Heart left ventricle (tissue), 16 donors: ENCODE measurements around the gene PTPRN2. TPM values are rescaled to one million over a fixed set of nuclear protein-coding genes. Genes with fewer than 3 reads are reported as not detected.

ENCODE experiments used
- ATAC-seq, 4 donors: fragments of 200-7000 bp; cut with Tn5 transposase; one replicate each; pipeline ENCODE4 v1.9.1; 2020 to 2022; ENCODE audit warnings: moderate library complexity in 4 of 4, mild to moderate bottlenecking in 3 of 4, moderate number of reproducible peaks in 1 of 4
- DNase-seq, 5 donors: peaks; one replicate each; pipeline ENCODE4 v3.0.0-alpha.2; 2020
- H3K27ac ChIP-seq, 12 donors: fragments of 200-600 bp; sonication (generic) in 4 of 12; one replicate each; pipeline versions ENCODE4 v1.5.0 to v1.8.0; 2016 to 2022; ENCODE audit warnings: mild to moderate bottlenecking in 2 of 12
- H3K27me3 ChIP-seq, 9 donors: fragments of 200-600 bp; sonication (generic) in 2 of 9; one replicate each; pipeline versions ENCODE4 v1.5.1 to v1.8.0; 2016 to 2022; ENCODE audit warnings: mild to moderate bottlenecking in 3 of 9
- H3K36me3 ChIP-seq, 9 donors: fragments of 200-600 bp; sonication (generic) in 2 of 9; one replicate each; pipeline versions ENCODE4 v1.5.0 to v1.8.0; 2018 to 2022; ENCODE audit warnings: mild to moderate bottlenecking in 2 of 9
- H3K4me1 ChIP-seq, 12 donors: fragments of 200-600 bp; sonication (generic) in 4 of 12; one replicate each; pipeline versions ENCODE4 v1.5.0 to v1.8.0; 2016 to 2022; ENCODE audit warnings: mild to moderate bottlenecking in 3 of 12
- H3K4me3 ChIP-seq, 12 donors: fragments of 200-600 bp; sonication (generic) in 4 of 12; one replicate each; pipeline versions ENCODE4 v1.5.0 to v1.8.0; 2017 to 2022; ENCODE audit warnings: mild to moderate bottlenecking in 9 of 12, moderate library complexity in 4 of 12
- H3K9me3 ChIP-seq, 12 donors: fragments of 200-600 bp; sonication (generic) in 4 of 12; one replicate each; pipeline versions ENCODE4 v1.5.0 to v1.8.0; 2016 to 2022; ENCODE audit warnings: mild to moderate bottlenecking in 1 of 12
- CTCF ChIP-seq, 12 donors: fragments of 200-600 bp; sonication (generic) in 4 of 12; IDR thresholded peaks; one replicate each; pipeline versions ENCODE4 v1.5.0 to v1.8.0; 2018 to 2022; ENCODE audit warnings: antibody characterized with exemption in 12 of 12, mild to moderate bottlenecking in 5 of 12
- POLR2A ChIP-seq, 2 donors: fragments of 450-650 bp; IDR thresholded peaks; one replicate each; pipeline ENCODE4 v1.6.1; 2017; ENCODE audit warnings: antibody characterized with exemption in 2 of 2, mild to moderate bottlenecking in 2 of 2, moderate library complexity in 2 of 2
- WGBS, 4 donors: extraction: QIAGEN DNeasy Blood & Tissue Kit in 2 of 4; methylation state at CpG; one replicate each; pipeline versions ENCODE4 v1.1.5 to v1.1.7; 2013 to 2018; 5-methylcytosine and 5-hydroxymethylcytosine counted together
- intact Hi-C, 10 donors: fragments of 100-400 bp; cut with DNase I; formaldehyde crosslinking; loops; one replicate each; pipeline versions ENCODE4 v1.11.1 to v1.14.2; 2022
- polyA plus RNA-seq, 2 donors: library from polyadenylated mRNA; stranded (reverse); fragments of 200-250 nt; gene quantifications; one replicate each; pipeline ENCODE4 v1.2.3, GENCODE V29; 2013
- total RNA-seq, 9 donors: library from RNA; depleted of rRNA in 2 of 9; stranded (reverse); fragments of >200 nt in 2 of 9; fragmentation: NEBNext Ultra II Directional in 3 of 9; extraction: Animal tissue kit (Norgen Biotek cat#: 25700) in 3 of 9; gene quantifications; one replicate each; pipeline versions ENCODE4 v1.1.0 to v1.2.4, GENCODE V29; 2016 to 2023
- donor health status: ischemic (EF 13 %, LVEDD 7.1; RV severe dilation, severe dysfunction).
- donor health status: healthy with polysubstance abuse.
- donor health status: DM: no; HTN: yes; CAD: no.
- donor health status: DM: no; HTN: no; CAD: no.
- donor health status: ischemic (EF 25% LVEDD 6.9; RV normal size, moderate dysfunction).
- donor health status: ischemic (EF 25% LVEDD 5.7; RV mildly dilated, moderate dysfunction).
- donor health status: healthy.
- donor health status: DM: yes; HTN: yes; CAD: no.
- donor health status: ischemic (EF 35%, LVEDD 5.7; RV mildly dilated, moderate dysfunction).
- donor health status: nonischemic (EF 11% LVEDD 7.7; RV severe dilation, severe dysfunction).
- donor health status: DM: yes; HTN: yes; CAD: no.
- donor health status: PGD.
- donor health status: ischemic (EF 29% LVEDD 5.4; RV normal size, mild dysfunction).
- donor health status: nonischemic (EF 23%, LVEDD 6.1; RV moderate dilation, normal function).

PTPRN2 gene
- total and polyA plus RNA-seq, 11 donors = 0.61 to 2.3 (median 1.3) TPM

- no peaks in the 10 kb centered on the region for H3K36me3 ChIP-seq
- TF ChIP-seq CTCF (IDR thresholded peaks at IDR 0.05) = no peak
- TF ChIP-seq POLR2A (IDR thresholded peaks at IDR 0.05) = no peak
- no peak overlapping the region for H3K27ac ChIP-seq
- H3K27me3 ChIP-seq = peaks cover 0 to 10% (median 0%) of the 10 kb centered on the region in 9 donors
- ATAC-seq (no peak), DNase-seq (no peak)
- intact Hi-C loops = no loop called here
- H3K4me1 ChIP-seq = no peaks in the 10 kb centered on the region
- peaks cover 0 to 6% (median 0%) of the 10 kb centered on the region in 12 donors for H3K9me3 ChIP-seq
- WGBS, 4 donors = 84 to 95% (median 93%) methylated on average over 13 of the region's 13 CpGs
- H3K4me3 ChIP-seq = no peak overlapping the region
Observed at GRCh38 chr7:158060216-158060615, 527.4 kb downstream of the PTPRN2 start.

DNA sequence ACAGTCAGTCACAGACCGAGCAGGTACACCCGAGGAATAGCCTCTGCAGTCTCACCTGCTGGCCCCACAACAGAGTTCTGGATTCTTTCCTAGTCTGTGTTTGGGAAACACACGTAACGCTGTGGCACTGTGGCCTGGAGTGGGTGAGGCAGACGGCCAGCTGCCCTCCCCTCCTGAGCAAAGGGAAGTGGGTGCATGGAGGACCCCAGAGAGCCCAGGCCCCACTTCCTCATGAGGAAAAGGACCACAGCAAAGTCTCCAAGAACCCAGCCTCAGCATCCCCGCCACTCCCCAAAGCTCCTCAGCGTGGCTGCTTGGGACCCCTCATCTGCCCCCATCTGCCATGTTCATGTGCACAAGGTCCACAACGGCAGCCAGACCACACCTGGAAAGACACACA lies 530.2 kb downstream of the PTPRN2 start:
- Histone ChIP-seq H3K4me1 (no peaks in the 10 kb centered on the region), H3K4me3 (no peak overlapping the region), H3K9me3 (peaks cover 0 to 6% (median 0%) of the 10 kb centered on the region in 12 donors), H3K27ac (no peak overlapping the region), H3K36me3 (no peaks in the 10 kb centered on the region), H3K27me3 (peaks cover 0 to 10% (median 0%) of the 10 kb centered on the region in 9 donors)
- intact Hi-C loops = no loop called here
- WGBS, 4 donors = 85 to 91% (median 88%) methylated on average over 8 of the region's 8 CpGs
- ATAC-seq = no peak
- no peak for DNase-seq
- no peak for TF ChIP-seq POLR2A (IDR thresholded peaks at IDR 0.05)
- no peak for TF ChIP-seq CTCF (IDR thresholded peaks at IDR 0.05)

- H3K36me3 ChIP-seq = no peaks in the 10 kb centered on the region
- no peak for TF ChIP-seq CTCF (IDR thresholded peaks at IDR 0.05)
- no peak for TF ChIP-seq POLR2A (IDR thresholded peaks at IDR 0.05)
- intact Hi-C loops = no loop called here
- H3K4me3 ChIP-seq = no peak overlapping the region
- H3K4me1 ChIP-seq = no peaks in the 10 kb centered on the region
- H3K27ac ChIP-seq = no peak overlapping the region
- H3K9me3 ChIP-seq = peaks cover 0 to 6% (median 0%) of the 10 kb centered on the region in 12 donors
- 82 to 88% (median 86%) methylated on average over 17 of the region's 17 CpGs for WGBS, 4 donors
- H3K27me3 ChIP-seq = peaks cover 0 to 7% (median 0%) of the 10 kb centered on the region in 9 donors
- ATAC-seq = no peak
- no peak for DNase-seq
Observed at GRCh38 chr7:158056761-158057160, 530.9 kb downstream of the PTPRN2 start.

DNA sequence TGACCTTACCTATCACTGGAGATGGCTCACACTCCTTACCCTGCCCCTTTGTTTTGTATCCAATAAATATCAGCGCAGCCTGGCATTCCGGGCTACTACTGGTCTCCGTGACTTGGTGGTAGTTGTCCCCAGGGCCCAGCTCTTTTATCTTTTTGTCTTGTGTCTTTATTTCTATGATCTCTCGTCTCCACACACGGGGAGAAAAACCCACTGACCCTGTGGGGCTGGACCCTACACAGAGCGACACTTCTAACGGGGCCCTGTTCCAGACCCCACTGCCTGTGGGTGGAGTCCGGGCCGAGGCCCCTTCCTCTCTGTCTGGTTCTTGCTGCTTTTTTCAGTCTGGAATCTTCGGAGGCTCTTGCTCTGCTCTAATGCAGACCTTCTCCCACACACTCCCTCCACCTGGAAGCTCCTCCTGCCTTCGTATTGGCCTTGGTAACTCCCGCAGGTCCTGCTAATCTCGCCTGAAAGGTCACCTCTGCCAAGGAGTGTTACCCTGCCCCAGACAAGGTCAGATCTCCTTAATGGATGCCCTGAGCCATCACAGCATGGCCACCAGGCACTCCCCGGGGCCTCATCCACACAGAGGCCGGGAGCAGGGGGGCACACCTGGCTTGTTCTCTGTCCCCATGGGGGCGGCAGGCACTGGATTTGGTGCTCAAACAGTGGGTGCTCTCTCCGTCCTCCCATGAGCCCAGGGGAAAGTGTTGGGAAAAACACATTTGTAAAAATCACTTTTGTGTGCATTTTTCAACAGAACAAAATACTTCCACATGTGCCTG lies 531.7 kb downstream of the PTPRN2 start:
- no peaks in the 10 kb centered on the region for H3K27me3 ChIP-seq
- no peak overlapping the region for H3K4me3 ChIP-seq
- no peak overlapping the region for H3K27ac ChIP-seq
- TF ChIP-seq CTCF (IDR thresholded peaks at IDR 0.05) (no peak), POLR2A (IDR thresholded peaks at IDR 0.05) (no peak)
- H3K4me1 ChIP-seq = peaks cover 0 to 5% (median 0%) of the 10 kb centered on the region in 12 donors
- DNase-seq (no peak), ATAC-seq (no peak)
- H3K9me3 ChIP-seq = peaks cover 0 to 6% (median 0%) of the 10 kb centered on the region in 12 donors
- 82 to 84% (median 84%) methylated on average over 17 of the region's 17 CpGs for WGBS, 4 donors
- intact Hi-C loops = no loop called here
- H3K36me3 ChIP-seq = no peaks in the 10 kb centered on the region
